ENCODE results near the gene PRSS16. TPM values are rescaled to one million over a fixed set of nuclear protein-coding genes. Genes with fewer than 3 reads are reported as not detected.

Gene PRSS16
- total RNA-seq, 1 donor from 2014 or later, result 29.8 TPM

DNA sequence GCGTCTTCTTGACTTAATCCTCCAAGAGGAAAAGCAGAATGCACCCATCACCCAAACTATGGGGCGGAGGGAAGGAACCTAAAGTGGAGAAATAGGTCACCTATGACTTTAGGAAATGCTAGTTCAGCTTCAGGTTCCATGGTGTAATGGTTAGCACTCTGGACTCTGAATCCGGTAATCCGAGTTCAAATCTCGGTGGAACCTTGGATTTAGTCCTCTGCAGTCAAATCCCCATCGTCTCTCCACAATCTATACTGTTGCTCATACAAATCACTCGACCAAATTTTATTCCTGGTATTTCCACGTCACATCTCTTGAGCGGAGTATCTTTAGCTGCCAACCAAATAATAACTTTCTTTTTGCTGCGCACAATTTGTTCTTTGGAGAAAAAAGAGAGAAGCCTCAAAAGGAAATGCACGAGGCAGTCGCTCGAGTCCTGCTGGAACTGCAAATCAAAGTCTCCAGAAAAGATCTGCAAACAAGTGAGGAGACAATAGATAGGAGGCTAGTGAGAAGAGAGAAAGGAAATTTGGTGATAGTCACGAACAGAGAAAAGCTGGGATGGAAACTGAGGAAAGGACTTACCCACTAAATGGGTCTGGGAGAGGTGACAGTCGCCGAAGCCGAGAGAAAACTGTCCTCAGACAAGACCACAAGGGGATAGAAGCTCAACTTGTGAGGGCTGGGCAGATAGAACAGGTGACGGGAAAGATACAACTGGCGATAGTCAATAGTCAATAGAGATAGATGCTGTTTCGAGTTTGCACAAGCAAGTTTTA, 48.0 kb downstream of the PRSS16 start:
- peak overlapping the region; percentile 78 for H3K4me3 Mint-ChIP-seq (ENCODE audit: low read depth)
- TF ChIP-seq, protein P1, sequence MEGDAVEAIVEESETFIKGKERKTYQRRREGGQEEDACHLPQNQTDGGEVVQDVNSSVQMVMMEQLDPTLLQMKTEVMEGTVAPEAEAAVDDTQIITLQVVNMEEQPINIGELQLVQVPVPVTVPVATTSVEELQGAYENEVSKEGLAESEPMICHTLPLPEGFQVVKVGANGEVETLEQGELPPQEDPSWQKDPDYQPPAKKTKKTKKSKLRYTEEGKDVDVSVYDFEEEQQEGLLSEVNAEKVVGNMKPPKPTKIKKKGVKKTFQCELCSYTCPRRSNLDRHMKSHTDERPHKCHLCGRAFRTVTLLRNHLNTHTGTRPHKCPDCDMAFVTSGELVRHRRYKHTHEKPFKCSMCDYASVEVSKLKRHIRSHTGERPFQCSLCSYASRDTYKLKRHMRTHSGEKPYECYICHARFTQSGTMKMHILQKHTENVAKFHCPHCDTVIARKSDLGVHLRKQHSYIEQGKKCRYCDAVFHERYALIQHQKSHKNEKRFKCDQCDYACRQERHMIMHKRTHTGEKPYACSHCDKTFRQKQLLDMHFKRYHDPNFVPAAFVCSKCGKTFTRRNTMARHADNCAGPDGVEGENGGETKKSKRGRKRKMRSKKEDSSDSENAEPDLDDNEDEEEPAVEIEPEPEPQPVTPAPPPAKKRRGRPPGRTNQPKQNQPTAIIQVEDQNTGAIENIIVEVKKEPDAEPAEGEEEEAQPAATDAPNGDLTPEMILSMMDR (IDR thresholded peaks at IDR 0.05; ENCODE audit: unreplicated experiment), result no peak
- peaks cover 14% of the 10 kb centered on the region for H3K4me1 Mint-ChIP-seq (ENCODE audit: low read depth)
- no peaks in the 10 kb centered on the region for H3K9me3 Mint-ChIP-seq (ENCODE audit: low read depth)
- no peak for DNase-seq (ENCODE audit: low spot score, unreplicated experiment)
- H3K27ac Mint-ChIP-seq, result peak overlapping the region; percentile 91
- H3K36me3 Mint-ChIP-seq (ENCODE audit: insufficient read depth), result no peaks in the 10 kb centered on the region
- peaks cover 87% of the 10 kb centered on the region for H3K27me3 Mint-ChIP-seq

DNA sequence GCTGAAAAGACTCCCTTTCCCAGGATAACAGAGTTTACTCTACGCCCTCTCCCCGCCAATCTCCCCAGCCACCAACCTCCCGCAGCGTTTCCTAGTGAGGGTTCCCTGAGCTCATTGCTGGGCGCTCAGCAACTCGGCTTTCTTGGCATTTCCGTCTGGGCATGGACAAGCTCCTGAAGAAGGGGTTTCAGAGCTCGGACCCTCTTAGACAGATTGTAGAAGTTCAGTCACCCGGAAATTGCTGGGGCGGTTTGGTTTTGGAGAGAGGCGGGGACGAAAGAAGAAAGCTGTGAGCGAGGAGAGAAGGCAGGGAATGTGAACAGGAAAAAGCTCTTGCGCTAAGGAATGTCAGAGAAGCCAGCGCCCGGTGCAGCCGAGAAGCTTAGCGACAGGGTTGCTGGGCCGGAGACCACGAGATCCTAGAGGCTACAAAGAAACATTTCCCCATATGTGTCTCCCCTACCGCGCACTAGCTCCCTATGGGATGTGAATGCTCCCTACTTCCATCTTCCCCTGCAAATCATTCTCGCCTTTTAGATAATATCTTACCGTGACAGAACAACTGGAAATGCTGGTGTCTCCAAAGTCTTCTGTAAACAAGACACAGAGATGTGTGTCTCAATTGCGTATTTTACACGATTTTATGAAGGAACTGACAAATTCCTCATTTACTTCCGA, 48.7 kb downstream of the PRSS16 start:
- no peaks in the 10 kb centered on the region for H3K9me3 Mint-ChIP-seq (ENCODE audit: low read depth)
- peaks cover 83% of the 10 kb centered on the region for H3K27me3 Mint-ChIP-seq
- no peak for DNase-seq (ENCODE audit: low spot score, unreplicated experiment)
- TF ChIP-seq, protein P1 (IDR thresholded peaks at IDR 0.05; ENCODE audit: unreplicated experiment), result no peak
- H3K36me3 Mint-ChIP-seq (ENCODE audit: insufficient read depth), result no peaks in the 10 kb centered on the region
- peak overlapping the region; percentile 78 for H3K4me3 Mint-ChIP-seq (ENCODE audit: low read depth)
- H3K27ac Mint-ChIP-seq, result peak overlapping the region; percentile 78
- H3K4me1 Mint-ChIP-seq (ENCODE audit: low read depth), result peaks cover 12% of the 10 kb centered on the region

DNA sequence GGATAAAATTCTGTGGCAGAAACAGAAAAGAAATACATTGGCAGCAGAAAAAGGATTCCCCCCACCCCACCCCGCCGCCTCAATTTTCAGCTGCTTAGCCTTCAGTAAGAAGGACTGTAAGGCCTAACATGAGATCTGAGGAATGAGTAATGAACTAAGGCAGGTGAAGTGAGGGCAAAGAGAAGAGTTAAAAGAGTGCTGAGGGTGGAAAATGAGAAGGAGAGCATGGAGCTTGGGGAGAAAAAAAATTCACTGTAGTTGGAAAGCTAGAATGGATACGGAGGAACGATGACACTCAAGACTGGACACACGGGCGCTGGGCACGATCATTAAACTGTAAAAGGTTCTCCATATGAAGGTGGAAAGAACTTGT, 50.0 kb downstream of the PRSS16 start:
- H3K27ac Mint-ChIP-seq, result peak overlapping the region; percentile 90

DNA sequence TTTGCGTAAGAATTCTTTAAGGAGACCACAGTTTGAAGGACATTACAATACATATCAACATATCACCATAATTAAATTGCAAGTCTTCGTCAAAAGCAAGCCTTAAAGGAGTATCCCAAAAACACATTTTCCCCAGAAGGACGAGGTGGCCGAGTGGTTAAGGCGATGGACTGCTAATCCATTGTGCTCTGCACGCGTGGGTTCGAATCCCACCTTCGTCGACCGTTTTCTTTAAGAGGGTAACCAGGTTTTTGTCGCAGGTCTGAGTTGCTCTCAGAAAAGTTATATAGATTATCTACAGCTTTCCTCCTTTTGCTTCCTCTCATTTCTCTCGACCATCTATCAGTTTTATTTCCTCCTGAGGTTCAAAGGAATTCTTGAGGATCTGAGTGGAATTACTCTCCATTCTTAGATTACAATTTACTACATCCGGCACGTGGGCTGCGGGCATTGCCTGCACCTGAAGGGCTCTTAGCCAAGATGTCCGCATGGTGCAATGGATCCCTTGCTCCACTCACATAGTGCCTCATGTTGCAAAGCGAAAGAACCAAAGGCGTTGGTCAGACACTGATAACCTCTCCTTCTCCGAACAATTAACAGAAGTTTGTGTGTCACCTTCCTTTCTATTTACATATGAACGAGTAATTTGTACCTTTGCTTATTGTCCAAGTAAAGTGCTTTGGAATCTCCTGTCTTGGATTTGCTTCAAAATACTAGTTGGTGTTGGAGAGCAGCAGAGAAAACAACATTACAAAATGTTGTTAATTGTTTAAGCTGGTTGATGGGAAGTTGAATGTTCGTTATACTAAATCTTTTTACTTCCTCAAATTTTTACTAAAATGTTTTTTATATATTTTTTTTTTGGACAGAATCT, 50.6 kb downstream of the PRSS16 start:
- DNase-seq (ENCODE audit: low spot score, unreplicated experiment), result no peak
- peaks cover 81% of the 10 kb centered on the region for H3K27me3 Mint-ChIP-seq
- H3K9me3 Mint-ChIP-seq (ENCODE audit: low read depth), result peaks cover 4% of the 10 kb centered on the region
- H3K4me1 Mint-ChIP-seq (ENCODE audit: low read depth), result peaks cover 12% of the 10 kb centered on the region
- no peaks in the 10 kb centered on the region for H3K36me3 Mint-ChIP-seq (ENCODE audit: insufficient read depth)
- H3K27ac Mint-ChIP-seq, result peak overlapping the region; percentile 90
- TF ChIP-seq, protein P1 (IDR thresholded peaks at IDR 0.05; ENCODE audit: unreplicated experiment), result no peak
- H3K4me3 Mint-ChIP-seq (ENCODE audit: low read depth), result peak overlapping the region; percentile 55

More for the DNA sequence above, 50.0 kb downstream of the PRSS16 start:
- TF ChIP-seq, protein P1 (IDR thresholded peaks at IDR 0.05; ENCODE audit: unreplicated experiment), result no peak
- H3K36me3 Mint-ChIP-seq (ENCODE audit: insufficient read depth), result no peaks in the 10 kb centered on the region
- H3K4me1 Mint-ChIP-seq (ENCODE audit: low read depth), result peaks cover 12% of the 10 kb centered on the region
- H3K9me3 Mint-ChIP-seq (ENCODE audit: low read depth), result peaks cover under 1% of the 10 kb centered on the region
- DNase-seq (ENCODE audit: low spot score, unreplicated experiment), result no peak
- H3K27me3 Mint-ChIP-seq, result peaks cover 79% of the 10 kb centered on the region
- peak overlapping the region; percentile 55 for H3K4me3 Mint-ChIP-seq (ENCODE audit: low read depth)
